Measurements from ENCODE around the gene GPRIN3. TPM values are rescaled to one million over a fixed set of nuclear protein-coding genes. Genes with fewer than 3 reads are reported as not detected.

GPRIN3 gene
- total RNA-seq, 4 donors from 2014 or later = 2.4 to 4.3 (median 2.7) TPM

DNA sequence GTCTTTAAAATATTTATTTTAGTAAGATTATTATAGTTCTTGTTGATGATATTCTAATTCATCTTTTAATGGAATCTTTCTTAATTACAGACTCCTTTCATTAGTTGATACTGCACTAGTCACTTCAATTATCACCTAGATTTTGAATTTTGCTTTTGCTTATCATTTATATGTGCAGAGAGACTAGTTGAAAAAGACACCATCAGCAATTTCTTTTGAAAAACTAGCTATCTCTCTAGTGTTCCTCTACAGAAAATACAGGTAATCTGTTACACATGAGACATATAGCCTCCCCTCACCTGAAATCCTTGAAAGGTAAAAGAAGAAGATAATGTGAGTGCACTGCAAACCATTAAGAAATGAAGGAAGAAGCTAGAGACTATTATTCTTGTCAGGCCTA, 31.3 kb downstream of the GPRIN3 start:
- no peak overlapping the region for H3K27ac ChIP-seq
- H3K4me3 ChIP-seq = no peak overlapping the region
- TF ChIP-seq EP300 (IDR thresholded peaks at IDR 0.05) (no peak), POLR2A (IDR thresholded peaks at IDR 0.05) (no peak), POLR2AphosphoS5 (IDR thresholded peaks at IDR 0.05) (no peak)
- TF ChIP-seq, protein P1, sequence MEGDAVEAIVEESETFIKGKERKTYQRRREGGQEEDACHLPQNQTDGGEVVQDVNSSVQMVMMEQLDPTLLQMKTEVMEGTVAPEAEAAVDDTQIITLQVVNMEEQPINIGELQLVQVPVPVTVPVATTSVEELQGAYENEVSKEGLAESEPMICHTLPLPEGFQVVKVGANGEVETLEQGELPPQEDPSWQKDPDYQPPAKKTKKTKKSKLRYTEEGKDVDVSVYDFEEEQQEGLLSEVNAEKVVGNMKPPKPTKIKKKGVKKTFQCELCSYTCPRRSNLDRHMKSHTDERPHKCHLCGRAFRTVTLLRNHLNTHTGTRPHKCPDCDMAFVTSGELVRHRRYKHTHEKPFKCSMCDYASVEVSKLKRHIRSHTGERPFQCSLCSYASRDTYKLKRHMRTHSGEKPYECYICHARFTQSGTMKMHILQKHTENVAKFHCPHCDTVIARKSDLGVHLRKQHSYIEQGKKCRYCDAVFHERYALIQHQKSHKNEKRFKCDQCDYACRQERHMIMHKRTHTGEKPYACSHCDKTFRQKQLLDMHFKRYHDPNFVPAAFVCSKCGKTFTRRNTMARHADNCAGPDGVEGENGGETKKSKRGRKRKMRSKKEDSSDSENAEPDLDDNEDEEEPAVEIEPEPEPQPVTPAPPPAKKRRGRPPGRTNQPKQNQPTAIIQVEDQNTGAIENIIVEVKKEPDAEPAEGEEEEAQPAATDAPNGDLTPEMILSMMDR (IDR thresholded peaks at IDR 0.05) = no peak
- no peak for ATAC-seq
- no peaks in the 10 kb centered on the region for H3K27me3 ChIP-seq
- H3K4me1 ChIP-seq = no peaks in the 10 kb centered on the region
- H3K36me3 ChIP-seq = no peaks in the 10 kb centered on the region
- H3K9me3 ChIP-seq = no peaks in the 10 kb centered on the region

DNA sequence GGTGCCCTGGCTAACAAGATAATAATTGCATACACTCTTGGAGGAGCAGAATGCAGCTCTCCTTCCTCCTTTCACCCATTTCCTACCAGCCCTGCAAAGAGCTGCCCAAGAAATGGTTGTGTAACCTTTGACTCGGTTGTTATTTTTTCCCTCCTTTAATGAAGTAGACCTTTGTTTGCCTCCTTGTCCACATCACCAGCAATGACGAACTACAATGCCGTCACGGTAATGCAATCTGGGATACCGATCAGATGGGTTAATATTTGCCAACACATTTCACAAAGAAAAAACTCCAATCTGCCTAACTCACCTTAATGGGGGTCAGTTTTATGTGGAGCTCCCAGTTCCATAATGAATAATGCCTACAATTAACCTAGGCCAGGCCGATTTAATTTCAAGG, 32.0 kb downstream of the GPRIN3 start:
- TF ChIP-seq, protein P1 (IDR thresholded peaks at IDR 0.05) = no peak
- TF ChIP-seq EP300 (IDR thresholded peaks at IDR 0.05) = no peak
- TF ChIP-seq POLR2A (IDR thresholded peaks at IDR 0.05) = no peak
- TF ChIP-seq POLR2AphosphoS5 (IDR thresholded peaks at IDR 0.05) = no peak
- no peaks in the 10 kb centered on the region for H3K9me3 ChIP-seq
- 81 to 91% methylated on average over 6 of the region's 6 CpGs for WGBS, 2 donors (ENCODE audit: low coverage in 1 of 2)
- no peaks in the 10 kb centered on the region for H3K36me3 ChIP-seq
- no peak for ATAC-seq
- H3K4me3 ChIP-seq = no peak overlapping the region
- no peaks in the 10 kb centered on the region for H3K4me1 ChIP-seq
- H3K27me3 ChIP-seq = no peaks in the 10 kb centered on the region
- no peak overlapping the region for H3K27ac ChIP-seq

- H3K27me3 ChIP-seq = no peaks in the 10 kb centered on the region
- TF ChIP-seq POLR2A (IDR thresholded peaks at IDR 0.05) = no peak
- H3K36me3 ChIP-seq = no peaks in the 10 kb centered on the region
- 89 to 96% methylated on average over 4 to 5 of the region's 5 CpGs for WGBS, 2 donors (ENCODE audit: low coverage in 1 of 2)
- H3K9me3 ChIP-seq = no peaks in the 10 kb centered on the region
- no peak overlapping the region for H3K27ac ChIP-seq
- H3K4me3 ChIP-seq = no peak overlapping the region
- peaks cover 0 to 8% (median 0%) of the 10 kb centered on the region in 3 donors for H3K4me1 ChIP-seq
- ATAC-seq = no peak
Observed at GRCh38 chr4:89273741-89274141, 33.9 kb downstream of the GPRIN3 start.

GRCh38 chr4:89270792-89271191, 36.8 kb downstream of the GPRIN3 start:
- H3K27me3 ChIP-seq = no peaks in the 10 kb centered on the region

GRCh38 chr4:89269121-89269666, 38.4 kb downstream of the GPRIN3 start:
- Histone ChIP-seq H3K27ac (no peak overlapping the region), H3K27me3 (no peaks in the 10 kb centered on the region), H3K9me3 (no peaks in the 10 kb centered on the region), H3K4me1 (peaks cover 0 to 11% (median 0%) of the 10 kb centered on the region in 3 donors), H3K4me3 (no peak overlapping the region), H3K36me3 (no peaks in the 10 kb centered on the region)
- WGBS, 2 donors (ENCODE audit: low coverage in 1 of 2) = 51 to 67% methylated on average over 4 of the region's 4 CpGs
- no peak for ATAC-seq
- TF ChIP-seq POLR2AphosphoS5 (IDR thresholded peaks at IDR 0.05) (no peak), POLR2A (IDR thresholded peaks at IDR 0.05) (no peak), EP300 (IDR thresholded peaks at IDR 0.05) (no peak)
- TF ChIP-seq, protein P1 (IDR thresholded peaks at IDR 0.05) = no peak

More at GRCh38 chr4:89270792-89271191, 36.8 kb downstream of the GPRIN3 start:
- H3K4me3 ChIP-seq = no peak overlapping the region
- peaks cover 0 to 11% (median 0%) of the 10 kb centered on the region in 3 donors for H3K4me1 ChIP-seq
- TF ChIP-seq EP300 (IDR thresholded peaks at IDR 0.05) (no peak), POLR2AphosphoS5 (IDR thresholded peaks at IDR 0.05) (no peak), POLR2A (IDR thresholded peaks at IDR 0.05) (no peak)
- TF ChIP-seq, protein P1 (IDR thresholded peaks at IDR 0.05) = no peak
- no peak for ATAC-seq
- no peaks in the 10 kb centered on the region for H3K9me3 ChIP-seq
- H3K36me3 ChIP-seq = no peaks in the 10 kb centered on the region
- WGBS, 2 donors (ENCODE audit: low coverage in 1 of 2) = 75 to 86% methylated on average over 1 of the region's 1 CpG
- H3K27ac ChIP-seq = no peak overlapping the region
